HG02763 (cell line): ENCODE data around the gene GREB1L.
"Not testable (repeated sequence)": the region's sequence is repeated elsewhere in the genome, so short reads cannot be mapped to it uniquely, and the experiment has no call there.

Experiments used
- ATAC-seq: cut with Tn5 transposase; IDR thresholded peaks from one replicate; pipeline ENCODE4 v1.9.1; 2021; ENCODE audit warnings: mild to moderate bottlenecking, moderate library complexity; ENCODE audit not compliant: unreplicated experiment

The GREB1L gene

DNA sequence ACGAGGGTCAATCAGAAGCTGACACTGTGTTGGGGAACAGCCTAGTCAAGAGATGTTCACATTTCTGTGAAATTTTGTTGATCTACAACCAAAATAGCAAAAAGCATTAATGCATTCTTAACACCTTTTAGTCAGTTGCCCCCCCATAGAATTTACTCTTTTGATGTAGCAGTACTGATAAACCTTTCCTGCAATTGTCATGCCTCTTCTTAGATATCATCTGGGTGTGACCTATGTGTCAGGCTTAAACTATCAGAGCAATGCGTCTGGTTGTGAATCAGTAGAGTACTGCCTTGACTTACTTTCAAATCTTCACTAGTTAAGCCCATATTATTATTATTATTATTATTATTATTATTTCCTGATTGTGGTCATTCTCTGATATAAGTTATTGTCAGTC lies 61.9 kb downstream of the GREB1L start:
- no peak for ATAC-seq

- no peak for ATAC-seq
Observed at GRCh38 chr18:21305621-21306020, 63.6 kb downstream of the GREB1L start.

GRCh38 chr18:21306368-21306767 lies 64.3 kb downstream of the GREB1L start:
- ATAC-seq: no peak

GRCh38 chr18:21307578-21307977 lies 65.5 kb downstream of the GREB1L start:
- ATAC-seq: no peak

- ATAC-seq: no peak
Observed at GRCh38 chr18:21309248-21309647, 67.2 kb downstream of the GREB1L start.

DNA sequence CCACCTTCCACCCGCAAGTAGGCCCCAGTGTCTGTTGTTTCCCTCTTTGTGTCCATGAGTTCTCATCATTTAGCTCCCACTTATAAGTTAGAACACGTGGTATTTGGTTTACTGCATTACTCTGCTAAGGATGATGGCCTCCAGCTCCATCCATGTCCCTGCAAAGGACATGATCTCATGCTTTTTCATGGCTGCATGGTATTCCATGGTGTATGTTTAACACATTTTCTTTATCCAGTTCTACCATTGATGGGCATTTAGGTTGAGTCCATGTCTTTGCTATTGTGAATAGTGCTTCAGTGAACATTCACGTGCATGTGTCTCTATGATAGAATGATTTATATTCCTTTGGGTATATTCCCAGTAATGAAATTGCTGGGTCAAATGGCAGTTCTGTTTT lies 69.9 kb downstream of the GREB1L start:
- not testable (repeated sequence) for ATAC-seq

GRCh38 chr18:21313576-21313975 lies 71.5 kb downstream of the GREB1L start:
- no peak for ATAC-seq

DNA sequence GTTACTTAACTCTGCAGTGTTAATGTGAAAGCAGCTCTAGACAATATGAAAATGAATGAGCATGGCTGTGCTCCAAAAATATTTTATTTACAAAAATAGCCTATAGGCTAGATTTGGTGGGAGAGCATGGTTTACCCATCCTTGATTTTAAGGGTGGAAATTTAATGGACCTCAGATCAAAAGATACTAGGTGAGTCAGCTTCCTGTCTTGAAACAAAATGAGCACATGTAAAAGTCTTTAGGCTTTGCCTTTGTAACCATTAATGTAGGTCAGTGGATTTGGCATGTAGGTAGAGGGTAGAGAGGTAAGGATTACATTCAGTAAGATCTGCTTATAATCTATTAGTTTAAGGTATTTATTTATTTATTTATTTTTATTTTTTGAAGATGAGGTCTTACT lies 72.7 kb downstream of the GREB1L start:
- ATAC-seq: no peak

GRCh38 chr18:21315126-21315525 lies 73.1 kb downstream of the GREB1L start:
- ATAC-seq: not testable (repeated sequence)

DNA sequence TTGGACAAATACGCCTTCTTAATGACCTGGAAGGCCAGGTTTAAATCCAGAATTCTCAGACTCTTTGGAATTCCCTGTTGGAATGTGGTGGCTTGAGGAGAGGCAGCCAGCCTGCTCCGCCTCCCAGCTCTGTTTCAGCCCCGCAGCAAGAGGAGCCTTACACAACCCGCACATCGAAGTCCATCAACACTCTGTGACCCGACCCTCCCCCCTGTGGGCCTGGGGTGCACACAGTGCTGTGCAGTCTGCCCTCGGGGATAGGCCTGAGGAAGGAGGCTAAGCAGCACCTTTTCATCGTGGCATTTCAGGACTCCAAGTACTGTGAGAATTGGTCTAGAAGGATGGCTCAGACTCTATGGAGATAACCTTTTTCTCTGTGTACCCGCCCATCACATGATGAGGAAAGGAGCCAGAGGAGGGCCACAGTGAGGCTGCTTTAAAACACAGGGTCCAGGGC lies 73.7 kb downstream of the GREB1L start:
- ATAC-seq: no peak

- no peak for ATAC-seq
Observed at GRCh38 chr18:21316296-21316695, 74.3 kb downstream of the GREB1L start.

GRCh38 chr18:21321711-21322110 lies 79.7 kb downstream of the GREB1L start:
- no peak for ATAC-seq

DNA sequence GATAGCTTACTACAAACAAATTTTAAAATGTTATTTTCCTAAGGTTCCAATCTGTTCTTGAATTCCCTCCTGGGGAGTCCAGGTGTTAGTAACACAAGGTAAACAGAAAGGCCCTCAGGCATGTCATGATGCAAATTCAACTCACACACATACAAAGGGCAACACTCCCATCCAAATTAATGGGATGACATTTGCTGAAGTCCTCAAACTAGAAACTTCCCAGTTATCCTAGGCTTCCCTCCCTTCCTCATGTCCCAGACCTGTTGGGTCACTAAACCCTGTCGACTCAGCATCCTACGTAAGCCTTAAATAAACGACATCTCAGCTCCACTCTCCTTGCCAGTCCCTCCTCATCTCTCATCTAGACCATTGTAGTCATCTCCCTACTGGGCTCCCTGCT lies 85.1 kb downstream of the GREB1L start:
- no peak for ATAC-seq

DNA sequence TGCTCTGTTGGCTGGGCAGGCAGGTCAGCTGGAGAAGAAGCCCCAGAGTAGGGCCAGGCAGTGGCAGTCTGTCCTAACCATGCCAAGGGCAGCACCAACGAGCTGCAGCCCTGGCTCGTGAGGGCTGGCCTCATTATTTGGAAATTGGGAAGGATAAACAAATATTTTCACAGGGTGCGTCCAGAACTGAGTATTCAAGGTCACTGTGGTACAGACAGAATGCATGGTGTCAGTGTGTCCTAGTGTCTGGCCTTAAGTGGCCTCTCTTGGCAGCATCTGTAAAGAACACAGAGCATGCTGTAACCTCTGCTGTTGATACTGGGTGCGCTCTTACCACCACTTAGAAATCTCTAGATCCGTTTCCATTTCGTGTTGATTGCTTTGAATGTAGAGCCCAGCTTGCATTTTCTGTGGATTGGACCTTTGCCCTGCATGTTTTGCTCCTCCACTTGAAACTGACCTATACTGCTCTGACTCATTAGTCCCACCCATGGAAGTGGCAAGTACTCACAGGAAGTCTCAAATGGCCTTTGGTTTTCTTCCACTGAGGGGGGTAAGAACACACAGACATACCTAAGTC lies 88.2 kb downstream of the GREB1L start:
- no peak for ATAC-seq

DNA sequence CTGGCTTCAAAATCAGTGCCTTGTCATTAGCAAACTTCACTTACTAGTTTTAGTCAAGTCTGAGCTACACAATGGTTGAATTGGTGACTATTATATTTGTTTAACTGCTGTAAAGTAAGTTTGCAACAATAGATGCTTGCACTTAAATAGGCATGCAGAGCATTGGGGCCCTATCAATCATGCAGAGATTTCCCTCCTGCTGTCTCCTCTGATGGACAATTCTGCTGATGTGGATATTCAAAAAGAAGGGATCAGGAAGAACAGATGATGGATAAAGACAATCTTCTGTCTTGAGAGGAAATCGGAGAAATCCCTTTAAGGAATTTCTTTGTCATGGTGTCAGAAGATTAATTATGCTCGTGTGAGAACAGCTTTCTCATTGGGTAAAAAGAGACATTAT lies 89.0 kb downstream of the GREB1L start:
- ATAC-seq: no peak

- no peak for ATAC-seq
Observed at GRCh38 chr18:21335927-21336488, 94.0 kb downstream of the GREB1L start.

GRCh38 chr18:21336846-21337245 lies 94.8 kb downstream of the GREB1L start:
- ATAC-seq: no peak

DNA sequence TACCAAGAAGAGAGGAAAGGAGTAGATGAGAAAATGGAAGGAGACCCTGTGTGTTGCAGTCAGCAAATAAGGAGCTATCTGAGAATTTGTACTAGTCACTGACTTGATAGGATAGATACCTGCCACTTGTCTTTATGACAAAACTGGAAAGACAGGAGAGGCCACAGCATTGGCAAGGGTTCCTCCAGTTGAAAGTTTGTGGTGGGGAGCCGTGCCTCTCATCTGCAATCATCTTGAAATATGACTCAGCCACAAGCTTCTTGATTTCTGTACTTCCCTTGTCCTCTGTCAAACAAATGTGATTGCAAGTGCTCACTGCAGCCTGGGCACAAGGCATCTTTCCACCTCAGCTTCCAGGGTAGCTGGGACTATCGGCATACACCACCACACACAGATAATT lies 99.1 kb downstream of the GREB1L start:
- no peak for ATAC-seq

DNA sequence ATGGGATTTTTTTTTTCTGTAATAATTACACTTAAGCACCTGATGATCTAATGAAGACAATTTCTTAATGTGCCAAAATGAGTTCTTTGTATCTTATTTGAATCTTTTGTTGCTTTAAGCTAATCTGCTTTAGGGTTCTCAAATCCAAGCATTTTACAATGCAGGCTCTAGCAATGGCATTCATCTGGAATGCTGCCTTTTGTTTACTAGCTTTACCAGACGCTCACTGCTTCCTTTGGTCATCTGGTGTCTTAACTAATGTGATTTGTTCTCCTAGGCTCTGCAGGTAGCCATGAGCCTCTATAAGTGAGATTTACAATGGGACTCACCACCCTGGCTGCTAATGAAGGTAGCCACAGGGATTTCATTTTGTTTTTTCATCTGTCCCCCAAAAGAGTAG lies 100.3 kb downstream of the GREB1L start:
- no peak for ATAC-seq

DNA sequence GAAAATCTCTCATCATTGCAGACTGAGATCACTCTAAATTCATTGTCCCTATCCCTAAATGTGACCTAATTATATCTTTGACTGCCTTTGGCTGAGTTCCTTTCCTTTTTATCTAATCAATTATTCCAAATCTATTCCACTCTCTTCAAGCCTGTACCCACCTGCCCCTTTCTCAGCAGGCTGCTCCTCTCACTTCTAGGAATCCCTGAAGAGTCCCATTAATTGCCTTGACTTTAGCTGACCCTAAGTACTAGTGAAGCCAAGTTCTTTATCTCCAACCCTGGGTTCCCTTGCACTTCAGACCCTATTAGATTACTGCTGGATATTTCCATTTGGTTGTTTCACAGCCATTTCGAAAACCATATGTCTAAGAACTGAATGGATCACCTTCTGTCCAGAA lies 102.8 kb downstream of the GREB1L start:
- no peak for ATAC-seq

DNA sequence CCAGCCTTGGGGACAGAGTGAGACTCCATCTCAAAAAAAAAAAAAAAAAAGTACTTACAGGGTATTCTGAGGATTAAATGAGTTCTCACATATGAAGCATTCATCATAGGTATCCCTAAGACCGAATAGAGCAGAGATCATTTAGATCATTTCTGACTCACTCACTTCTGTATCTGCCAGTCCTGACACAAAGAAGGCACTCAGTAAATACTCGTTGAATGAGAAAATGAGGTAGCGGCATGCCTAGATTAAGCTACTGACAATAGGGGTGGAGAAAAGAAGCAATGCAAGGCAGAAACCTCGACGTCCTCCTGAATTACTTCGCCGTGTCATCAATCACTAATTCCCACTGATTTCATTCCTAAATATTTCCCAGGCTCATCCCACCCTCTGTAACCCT lies 103.8 kb downstream of the GREB1L start:
- no peak for ATAC-seq

GRCh38 chr18:21359746-21360145 lies 117.7 kb downstream of the GREB1L start:
- no peak for ATAC-seq

DNA sequence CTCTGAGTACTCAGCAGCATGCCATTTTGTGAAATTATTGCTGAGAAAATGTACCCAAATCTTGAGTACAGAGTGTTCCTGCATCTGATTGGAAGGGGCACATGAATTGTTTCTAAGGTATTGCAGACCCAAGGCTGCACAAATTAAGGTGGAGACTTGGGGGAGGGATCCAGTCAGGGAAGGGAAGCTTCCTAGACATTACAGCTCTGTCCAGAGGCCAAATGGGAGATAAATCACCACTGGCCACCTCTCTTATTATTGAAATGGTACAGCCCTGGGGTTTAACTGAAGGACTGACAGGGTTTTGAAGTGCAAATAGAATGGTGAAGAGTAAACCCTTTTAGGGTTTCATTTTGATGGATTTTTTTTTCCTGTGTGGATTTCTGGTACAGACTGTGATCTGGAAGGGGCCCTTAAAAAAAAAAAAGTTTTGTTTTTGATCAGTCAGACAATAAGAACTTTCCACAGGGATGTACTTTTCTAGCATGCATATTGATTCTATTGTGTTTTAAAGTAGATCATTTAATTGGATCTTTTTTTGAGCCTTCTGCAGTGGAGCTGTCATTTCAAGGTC lies 119.4 kb downstream of the GREB1L start:
- no peak for ATAC-seq
